ENCODE results near the gene RBBP9. TPM values are rescaled to one million over a fixed set of nuclear protein-coding genes. Genes with fewer than 3 reads are reported as not detected.

The RBBP9 gene
- total RNA-seq, 1 experiment from 2014 or later, result 3.5 TPM

- Mint-ChIP-seq H3K9me3 (ENCODE audit: low read depth, unreplicated experiment) (no peaks in the 10 kb centered on the region), H3K27ac (ENCODE audit: unreplicated experiment) (no peak overlapping the region), H3K27me3 (ENCODE audit: unreplicated experiment) (no peaks in the 10 kb centered on the region), H3K4me3 (ENCODE audit: low read depth, unreplicated experiment) (no peak overlapping the region), H3K4me1 (ENCODE audit: low read depth, unreplicated experiment) (no peaks in the 10 kb centered on the region), H3K36me3 (ENCODE audit: insufficient read depth, unreplicated experiment) (peaks cover 19% of the 10 kb centered on the region)
- DNase-seq, result no peak
- intact Hi-C loops (cut with micrococcal nuclease; ENCODE audit: unreplicated experiment), result no loop called here
- no TSS peak for BruUV-seq (replicated peaks)
- no peak for TF ChIP-seq CTCF (IDR thresholded peaks at IDR 0.05; ENCODE audit: unreplicated experiment)
- CTCF ChIA-PET, result no interaction called here
Observed at GRCh38 chr20:18513208-18513607, 16.2 kb upstream of the RBBP9 start.

- Mint-ChIP-seq H3K36me3 (ENCODE audit: insufficient read depth, unreplicated experiment) (peaks cover 30% of the 10 kb centered on the region), H3K27ac (ENCODE audit: unreplicated experiment) (no peak overlapping the region), H3K9me3 (ENCODE audit: low read depth, unreplicated experiment) (no peaks in the 10 kb centered on the region), H3K27me3 (ENCODE audit: unreplicated experiment) (no peaks in the 10 kb centered on the region), H3K4me3 (ENCODE audit: low read depth, unreplicated experiment) (no peak overlapping the region), H3K4me1 (ENCODE audit: low read depth, unreplicated experiment) (no peaks in the 10 kb centered on the region)
- intact Hi-C loops (cut with micrococcal nuclease; ENCODE audit: unreplicated experiment), result no loop called here
- no peak for DNase-seq
- no peak for TF ChIP-seq CTCF (IDR thresholded peaks at IDR 0.05; ENCODE audit: unreplicated experiment)
- BruUV-seq (replicated peaks), result no TSS peak
- CTCF ChIA-PET, result no interaction called here
Observed at GRCh38 chr20:18511571-18511970, 14.5 kb upstream of the RBBP9 start.

GRCh38 chr20:18507218-18508191 lies 10.5 kb upstream of the RBBP9 start, which contains the start of gene SEC23B:
TSS of gene SEC23B (plus strand) at chr20:18507940. CDS start at chr20:18510836, 2,896 bp downstream.
- TF ChIP-seq CTCF (IDR thresholded peaks at IDR 0.05; ENCODE audit: unreplicated experiment), result no peak
- H3K27me3 Mint-ChIP-seq (ENCODE audit: unreplicated experiment), result no peaks in the 10 kb centered on the region
- peak within 1 kb of the TSS; percentile 96 for H3K27ac Mint-ChIP-seq (ENCODE audit: unreplicated experiment)
- no peaks in the 10 kb centered on the region for H3K4me1 Mint-ChIP-seq (ENCODE audit: low read depth, unreplicated experiment)
- BruUV-seq (replicated peaks), result no TSS peak
- H3K36me3 Mint-ChIP-seq (ENCODE audit: insufficient read depth, unreplicated experiment), result peaks cover 26% of the 10 kb centered on the region
- peak; percentile 78 for DNase-seq
- peak within 1 kb of the TSS; percentile 87 for H3K4me3 Mint-ChIP-seq (ENCODE audit: low read depth, unreplicated experiment)
- intact Hi-C loops (cut with micrococcal nuclease; ENCODE audit: unreplicated experiment), result no loop called here
- H3K9me3 Mint-ChIP-seq (ENCODE audit: low read depth, unreplicated experiment), result no peaks in the 10 kb centered on the region
- CTCF ChIA-PET, result no interaction called here

GRCh38 chr20:18506744-18507143 lies 9.7 kb upstream of the RBBP9 start:
- BruUV-seq (replicated peaks), result no TSS peak
- H3K27me3 Mint-ChIP-seq (ENCODE audit: unreplicated experiment), result no peaks in the 10 kb centered on the region
- DNase-seq, result no peak
- no peaks in the 10 kb centered on the region for H3K9me3 Mint-ChIP-seq (ENCODE audit: low read depth, unreplicated experiment)
- no peaks in the 10 kb centered on the region for H3K4me1 Mint-ChIP-seq (ENCODE audit: low read depth, unreplicated experiment)
- H3K27ac Mint-ChIP-seq (ENCODE audit: unreplicated experiment), result peak overlapping the region; percentile 96
- H3K4me3 Mint-ChIP-seq (ENCODE audit: low read depth, unreplicated experiment), result peak overlapping the region; percentile 87
- peaks cover 25% of the 10 kb centered on the region for H3K36me3 Mint-ChIP-seq (ENCODE audit: insufficient read depth, unreplicated experiment)
- intact Hi-C loops (cut with micrococcal nuclease; ENCODE audit: unreplicated experiment), result no loop called here
- TF ChIP-seq CTCF (IDR thresholded peaks at IDR 0.05; ENCODE audit: unreplicated experiment), result no peak
- CTCF ChIA-PET, result no interaction called here
